ENCODE data around the gene TMPRSS7.

DNA sequence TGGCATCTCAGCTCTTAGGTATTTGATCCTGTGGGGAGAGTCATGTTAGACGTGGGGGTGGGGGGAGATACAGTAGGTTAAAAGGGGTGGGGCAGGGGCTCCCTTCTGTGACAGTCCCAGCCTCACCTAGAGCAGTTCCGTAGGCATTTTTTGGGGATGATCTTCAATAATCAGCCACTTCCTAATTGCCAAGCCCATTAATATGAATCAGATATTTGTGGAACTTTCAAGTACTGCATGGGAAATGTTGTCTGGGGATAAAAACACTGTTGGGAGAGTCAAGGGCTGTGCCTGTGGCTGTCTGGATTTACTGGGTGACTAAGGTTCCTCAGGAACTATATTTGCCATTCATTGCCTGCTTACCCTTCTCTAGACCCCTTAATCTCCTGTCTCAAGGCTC, 61.2 kb downstream of the TMPRSS7 start:
- TF ChIP-seq, protein P1, sequence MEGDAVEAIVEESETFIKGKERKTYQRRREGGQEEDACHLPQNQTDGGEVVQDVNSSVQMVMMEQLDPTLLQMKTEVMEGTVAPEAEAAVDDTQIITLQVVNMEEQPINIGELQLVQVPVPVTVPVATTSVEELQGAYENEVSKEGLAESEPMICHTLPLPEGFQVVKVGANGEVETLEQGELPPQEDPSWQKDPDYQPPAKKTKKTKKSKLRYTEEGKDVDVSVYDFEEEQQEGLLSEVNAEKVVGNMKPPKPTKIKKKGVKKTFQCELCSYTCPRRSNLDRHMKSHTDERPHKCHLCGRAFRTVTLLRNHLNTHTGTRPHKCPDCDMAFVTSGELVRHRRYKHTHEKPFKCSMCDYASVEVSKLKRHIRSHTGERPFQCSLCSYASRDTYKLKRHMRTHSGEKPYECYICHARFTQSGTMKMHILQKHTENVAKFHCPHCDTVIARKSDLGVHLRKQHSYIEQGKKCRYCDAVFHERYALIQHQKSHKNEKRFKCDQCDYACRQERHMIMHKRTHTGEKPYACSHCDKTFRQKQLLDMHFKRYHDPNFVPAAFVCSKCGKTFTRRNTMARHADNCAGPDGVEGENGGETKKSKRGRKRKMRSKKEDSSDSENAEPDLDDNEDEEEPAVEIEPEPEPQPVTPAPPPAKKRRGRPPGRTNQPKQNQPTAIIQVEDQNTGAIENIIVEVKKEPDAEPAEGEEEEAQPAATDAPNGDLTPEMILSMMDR (IDR thresholded peaks at IDR 0.05), result no peak
- no peak for TF ChIP-seq POLR2AphosphoS5 (IDR thresholded peaks at IDR 0.05)
- TF ChIP-seq POLR2A (IDR thresholded peaks at IDR 0.05), result no peak
